Measurements from ENCODE around the gene NMNAT2.

GRCh38 chr1:183277821-183278738 lies 140.1 kb downstream of the NMNAT2 start:
- TF ChIP-seq CTCF (IDR thresholded peaks at IDR 0.05) (no peak), POLR2A (IDR thresholded peaks at IDR 0.05) (no peak)

Measured in testis (tissue), 2 donors.